GM18526 (cell line): ENCODE results near the gene CDK3.

Experiments
- POLR2A ChIP-seq: IDR thresholded peaks from 3 replicates; pipeline ENCODE4 v1.6.1; 2011; ENCODE audit not compliant: insufficient read length; ENCODE audit errors: extremely low read depth

Gene CDK3

GRCh38 chr17:76018801-76019200 lies 18.1 kb downstream of the CDK3 start:
- no peak for TF ChIP-seq POLR2A

- no peak for TF ChIP-seq POLR2A
Observed at GRCh38 chr17:76019833-76020467, 19.3 kb downstream of the CDK3 start.

GRCh38 chr17:76022285-76022684 lies 21.6 kb downstream of the CDK3 start:
- no peak for TF ChIP-seq POLR2A

- TF ChIP-seq POLR2A, result no peak
Observed at GRCh38 chr17:76022973-76023899, 22.6 kb downstream of the CDK3 start.

- no peak for TF ChIP-seq POLR2A
Observed at GRCh38 chr17:76023900-76024237, 23.2 kb downstream of the CDK3 start.

GRCh38 chr17:76024353-76024752 lies 23.7 kb downstream of the CDK3 start:
- no peak for TF ChIP-seq POLR2A

- TF ChIP-seq POLR2A, result no peak
Observed at GRCh38 chr17:76025294-76025693, 24.6 kb downstream of the CDK3 start.

- no peak for TF ChIP-seq POLR2A
Observed at GRCh38 chr17:76026714-76027158, 26.1 kb downstream of the CDK3 start.

- no peak for TF ChIP-seq POLR2A
Observed at GRCh38 chr17:76027159-76027839, 26.6 kb downstream of the CDK3 start, which contains the start of gene EVPL. EVPL (minus strand) TSS chr17:76027306; CDS start chr17:76027198, 108 bp downstream.

- TF ChIP-seq POLR2A, result no peak
Observed at GRCh38 chr17:76032073-76032779, 31.6 kb downstream of the CDK3 start.

GRCh38 chr17:76032780-76033108 lies 32.1 kb downstream of the CDK3 start:
- TF ChIP-seq POLR2A, result no peak

- TF ChIP-seq POLR2A, result no peak
Observed at GRCh38 chr17:76033139-76033538, 32.5 kb downstream of the CDK3 start.

- no peak for TF ChIP-seq POLR2A
Observed at GRCh38 chr17:76034428-76035350, 34.0 kb downstream of the CDK3 start.
